ENCODE data around the gene CLEC4M.
A peak's percentile ranks its signal among the peaks of the same experiment; 100 is the strongest.
"Not testable (repeated sequence)": the region's sequence is repeated elsewhere in the genome, so short reads cannot be mapped to it uniquely, and the experiment has no call there.

The CLEC4M gene

GRCh38 chr19:7778081-7778480, 15.0 kb downstream of the CLEC4M start:
- DNase-seq = no peak

- DNase-seq = no peak
Observed at GRCh38 chr19:7779631-7780486, 16.8 kb downstream of the CLEC4M start.

- no peak for DNase-seq
Observed at GRCh38 chr19:7781157-7781556, 18.1 kb downstream of the CLEC4M start.

GRCh38 chr19:7783991-7784423, 21.0 kb downstream of the CLEC4M start:
- no peak for DNase-seq

GRCh38 chr19:7784856-7785255, 21.8 kb downstream of the CLEC4M start:
- no peak for DNase-seq

GRCh38 chr19:7787141-7787540, 24.1 kb downstream of the CLEC4M start:
- no peak for DNase-seq

GRCh38 chr19:7787602-7788177, 24.6 kb downstream of the CLEC4M start:
- no peak for DNase-seq

GRCh38 chr19:7788178-7788932, 25.3 kb downstream of the CLEC4M start:
- no peak for DNase-seq

GRCh38 chr19:7788933-7789323, 25.9 kb downstream of the CLEC4M start:
- DNase-seq = no peak

GRCh38 chr19:7789447-7789846, 26.4 kb downstream of the CLEC4M start:
- peak; percentile 48 for DNase-seq

GRCh38 chr19:7790416-7790815, 27.4 kb downstream of the CLEC4M start:
- DNase-seq = no peak

- no peak for DNase-seq
Observed at GRCh38 chr19:7792281-7792680, 29.2 kb downstream of the CLEC4M start.

- DNase-seq = not testable (repeated sequence)
Observed at GRCh38 chr19:7792701-7793100, 29.7 kb downstream of the CLEC4M start.

- DNase-seq = no peak
Observed at GRCh38 chr19:7793493-7793892, 30.4 kb downstream of the CLEC4M start.

GRCh38 chr19:7795555-7796161, 32.6 kb downstream of the CLEC4M start:
- no peak for DNase-seq

- DNase-seq = peak; percentile 76
Observed at GRCh38 chr19:7799640-7800355, 36.8 kb downstream of the CLEC4M start.

GRCh38 chr19:7801020-7801570, 38.1 kb downstream of the CLEC4M start:
- no peak for DNase-seq

GRCh38 chr19:7806234-7806633, 43.2 kb downstream of the CLEC4M start:
- DNase-seq = no peak

- no peak for DNase-seq
Observed at GRCh38 chr19:7806876-7807275, 43.8 kb downstream of the CLEC4M start.

GRCh38 chr19:7808108-7808507, 45.1 kb downstream of the CLEC4M start:
- DNase-seq = no peak

GRCh38 chr19:7811989-7812388, 48.9 kb downstream of the CLEC4M start:
- no peak for DNase-seq

- no peak for DNase-seq
Observed at GRCh38 chr19:7815325-7815724, 52.3 kb downstream of the CLEC4M start.
